ENCODE data around the gene ATP6V1G2.
"Not testable (repeated sequence)": the region's sequence is repeated elsewhere in the genome, so short reads cannot be mapped to it uniquely, and the experiment has no call there.

The ATP6V1G2 gene

DNA sequence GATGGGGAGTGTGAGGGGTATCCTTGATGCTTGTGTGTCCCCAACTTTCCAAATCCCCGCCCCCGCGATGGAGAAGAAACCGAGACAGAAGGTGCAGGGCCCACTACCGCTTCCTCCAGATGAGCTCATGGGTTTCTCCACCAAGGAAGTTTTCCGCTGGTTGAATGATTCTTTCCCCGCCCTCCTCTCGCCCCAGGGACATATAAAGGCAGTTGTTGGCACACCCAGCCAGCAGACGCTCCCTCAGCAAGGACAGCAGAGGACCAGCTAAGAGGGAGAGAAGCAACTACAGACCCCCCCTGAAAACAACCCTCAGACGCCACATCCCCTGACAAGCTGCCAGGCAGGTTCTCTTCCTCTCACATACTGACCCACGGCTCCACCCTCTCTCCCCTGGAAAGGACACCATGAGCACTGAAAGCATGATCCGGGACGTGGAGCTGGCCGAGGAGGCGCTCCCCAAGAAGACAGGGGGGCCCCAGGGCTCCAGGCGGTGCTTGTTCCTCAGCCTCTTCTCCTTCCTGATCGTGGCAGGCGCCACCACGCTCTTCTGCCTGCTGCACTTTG, 29.0 kb upstream of the ATP6V1G2 start, which contains the start of gene TNF:
Gene TNF, plus strand, starts transcription at position 231 of the 567 bp plus-strand sequence. Its CDS starts 177 bp downstream, at position 408.
- no peak for DNase-seq

DNA sequence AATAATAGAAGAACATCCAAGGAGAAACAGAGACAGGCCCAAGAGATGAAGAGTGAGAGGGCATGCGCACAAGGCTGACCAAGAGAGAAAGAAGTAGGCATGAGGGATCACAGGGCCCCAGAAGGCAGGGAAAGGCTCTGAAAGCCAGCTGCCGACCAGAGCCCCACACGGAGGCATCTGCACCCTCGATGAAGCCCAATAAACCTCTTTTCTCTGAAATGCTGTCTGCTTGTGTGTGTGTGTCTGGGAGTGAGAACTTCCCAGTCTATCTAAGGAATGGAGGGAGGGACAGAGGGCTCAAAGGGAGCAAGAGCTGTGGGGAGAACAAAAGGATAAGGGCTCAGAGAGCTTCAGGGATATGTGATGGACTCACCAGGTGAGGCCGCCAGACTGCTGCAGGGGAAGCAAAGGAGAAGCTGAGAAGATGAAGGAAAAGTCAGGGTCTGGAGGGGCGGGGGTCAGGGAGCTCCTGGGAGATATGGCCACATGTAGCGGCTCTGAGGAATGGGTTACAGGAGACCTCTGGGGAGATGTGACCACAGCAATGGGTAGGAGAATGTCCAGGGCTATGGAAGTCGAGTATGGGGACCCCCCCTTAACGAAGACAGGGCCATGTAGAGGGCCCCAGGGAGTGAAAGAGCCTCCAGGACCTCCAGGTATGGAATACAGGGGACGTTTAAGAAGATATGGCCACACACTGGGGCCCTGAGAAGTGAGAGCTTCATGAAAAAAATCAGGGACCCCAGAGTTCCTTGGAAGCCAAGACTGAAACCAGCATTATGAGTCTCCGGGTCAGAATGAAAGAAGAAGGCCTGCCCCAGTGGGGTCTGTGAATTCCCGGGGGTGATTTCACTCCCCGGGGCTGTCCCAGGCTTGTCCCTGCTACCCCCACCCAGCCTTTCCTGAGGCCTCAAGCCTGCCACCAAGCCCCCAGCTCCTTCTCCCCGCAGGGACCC, 28.0 kb upstream of the ATP6V1G2 start:
- no peak for DNase-seq

DNA sequence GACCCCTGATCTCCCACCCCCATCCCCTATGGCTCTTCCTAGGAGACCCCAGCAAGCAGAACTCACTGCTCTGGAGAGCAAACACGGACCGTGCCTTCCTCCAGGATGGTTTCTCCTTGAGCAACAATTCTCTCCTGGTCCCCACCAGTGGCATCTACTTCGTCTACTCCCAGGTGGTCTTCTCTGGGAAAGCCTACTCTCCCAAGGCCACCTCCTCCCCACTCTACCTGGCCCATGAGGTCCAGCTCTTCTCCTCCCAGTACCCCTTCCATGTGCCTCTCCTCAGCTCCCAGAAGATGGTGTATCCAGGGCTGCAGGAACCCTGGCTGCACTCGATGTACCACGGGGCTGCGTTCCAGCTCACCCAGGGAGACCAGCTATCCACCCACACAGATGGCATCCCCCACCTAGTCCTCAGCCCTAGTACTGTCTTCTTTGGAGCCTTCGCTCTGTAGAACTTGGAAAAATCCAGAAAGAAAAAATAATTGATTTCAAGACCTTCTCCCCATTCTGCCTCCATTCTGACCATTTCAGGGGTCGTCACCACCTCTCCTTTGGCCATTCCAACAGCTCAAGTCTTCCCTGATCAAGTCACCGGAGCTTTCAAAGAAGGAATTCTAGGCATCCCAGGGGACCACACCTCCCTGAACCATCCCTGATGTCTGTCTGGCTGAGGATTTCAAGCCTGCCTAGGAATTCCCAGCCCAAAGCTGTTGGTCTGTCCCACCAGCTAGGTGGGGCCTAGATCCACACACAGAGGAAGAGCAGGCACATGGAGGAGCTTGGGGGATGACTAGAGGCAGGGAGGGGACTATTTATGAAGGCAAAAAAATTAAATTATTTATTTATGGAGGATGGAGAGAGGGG, 27.1 kb upstream of the ATP6V1G2 start:
- DNase-seq = no peak

DNA sequence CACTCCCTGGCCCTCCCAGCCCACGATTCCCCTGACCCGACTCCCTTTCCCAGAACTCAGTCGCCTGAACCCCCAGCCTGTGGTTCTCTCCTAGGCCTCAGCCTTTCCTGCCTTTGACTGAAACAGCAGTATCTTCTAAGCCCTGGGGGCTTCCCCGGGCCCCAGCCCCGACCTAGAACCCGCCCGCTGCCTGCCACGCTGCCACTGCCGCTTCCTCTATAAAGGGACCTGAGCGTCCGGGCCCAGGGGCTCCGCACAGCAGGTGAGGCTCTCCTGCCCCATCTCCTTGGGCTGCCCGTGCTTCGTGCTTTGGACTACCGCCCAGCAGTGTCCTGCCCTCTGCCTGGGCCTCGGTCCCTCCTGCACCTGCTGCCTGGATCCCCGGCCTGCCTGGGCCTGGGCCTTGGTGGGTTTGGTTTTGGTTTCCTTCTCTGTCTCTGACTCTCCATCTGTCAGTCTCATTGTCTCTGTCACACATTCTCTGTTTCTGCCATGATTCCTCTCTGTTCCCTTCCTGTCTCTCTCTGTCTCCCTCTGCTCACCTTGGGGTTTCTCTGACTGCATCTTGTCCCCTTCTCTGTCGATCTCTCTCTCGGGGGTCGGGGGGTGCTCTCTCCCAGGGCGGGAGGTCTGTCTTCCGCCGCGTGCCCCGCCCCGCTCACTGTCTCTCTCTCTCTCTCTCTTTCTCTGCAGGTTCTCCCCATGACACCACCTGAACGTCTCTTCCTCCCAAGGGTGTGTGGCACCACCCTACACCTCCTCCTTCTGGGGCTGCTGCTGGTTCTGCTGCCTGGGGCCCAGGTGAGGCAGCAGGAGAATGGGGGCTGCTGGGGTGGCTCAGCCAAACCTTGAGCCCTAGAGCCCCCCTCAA, 25.9 kb upstream of the ATP6V1G2 start, which contains the start of gene LTA:
Gene LTA, plus strand, starts transcription at position 249 of the 871 bp plus-strand sequence. Its CDS starts 454 bp downstream, at position 703.
- DNase-seq = no peak

DNA sequence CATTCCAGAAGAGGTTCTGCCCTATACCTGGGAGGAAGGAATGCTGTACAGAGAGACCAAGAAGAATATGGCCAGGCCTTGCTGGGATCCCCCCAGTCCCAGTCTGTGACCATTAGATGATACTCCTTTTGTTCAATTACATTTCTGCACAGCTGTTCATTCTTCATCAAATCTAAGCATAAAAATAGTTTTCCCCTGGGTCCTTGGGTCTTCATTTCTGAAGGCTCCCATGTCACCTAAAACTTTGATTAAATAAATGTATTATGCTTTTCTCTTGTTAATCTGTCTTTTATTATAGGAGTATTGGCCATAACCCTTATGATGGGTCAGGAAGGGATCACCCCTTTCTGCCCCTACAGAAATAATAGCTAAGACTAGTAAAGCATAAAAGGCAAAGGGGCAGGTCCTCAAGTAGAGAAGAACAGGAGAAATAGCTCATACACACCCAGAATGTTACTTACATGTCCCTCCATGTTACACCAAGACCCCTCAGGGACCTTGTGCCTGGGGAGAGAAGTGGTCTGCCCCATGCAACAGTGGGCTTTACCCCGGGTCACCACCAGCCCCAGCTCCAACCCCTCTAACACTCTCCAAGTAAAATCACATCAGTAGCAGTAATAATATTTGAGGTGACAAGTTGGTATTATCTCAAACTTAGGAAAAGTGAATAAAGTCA, 23.6 kb upstream of the ATP6V1G2 start:
- DNase-seq = no peak

DNA sequence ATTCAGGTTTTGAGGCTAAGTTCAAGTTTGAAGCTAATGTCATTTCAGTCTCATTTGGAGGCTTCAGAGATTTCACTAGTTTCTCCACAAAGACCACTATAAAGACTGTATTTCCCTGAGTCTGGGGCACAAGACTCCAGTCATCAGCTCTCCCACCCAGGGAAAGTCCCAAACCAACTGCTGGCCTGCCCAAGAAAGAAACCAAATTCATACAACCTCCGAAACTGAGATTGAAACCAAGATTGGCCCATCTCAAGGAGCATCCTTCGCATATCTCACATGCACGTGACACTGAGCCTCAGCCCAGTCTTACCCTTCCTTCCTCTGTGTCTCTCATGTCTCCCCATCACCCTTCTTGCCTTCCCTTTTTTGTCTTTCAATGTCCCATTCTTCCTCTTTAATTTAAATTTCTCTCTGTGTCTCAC, 22.1 kb upstream of the ATP6V1G2 start:
- DNase-seq = no peak

DNA sequence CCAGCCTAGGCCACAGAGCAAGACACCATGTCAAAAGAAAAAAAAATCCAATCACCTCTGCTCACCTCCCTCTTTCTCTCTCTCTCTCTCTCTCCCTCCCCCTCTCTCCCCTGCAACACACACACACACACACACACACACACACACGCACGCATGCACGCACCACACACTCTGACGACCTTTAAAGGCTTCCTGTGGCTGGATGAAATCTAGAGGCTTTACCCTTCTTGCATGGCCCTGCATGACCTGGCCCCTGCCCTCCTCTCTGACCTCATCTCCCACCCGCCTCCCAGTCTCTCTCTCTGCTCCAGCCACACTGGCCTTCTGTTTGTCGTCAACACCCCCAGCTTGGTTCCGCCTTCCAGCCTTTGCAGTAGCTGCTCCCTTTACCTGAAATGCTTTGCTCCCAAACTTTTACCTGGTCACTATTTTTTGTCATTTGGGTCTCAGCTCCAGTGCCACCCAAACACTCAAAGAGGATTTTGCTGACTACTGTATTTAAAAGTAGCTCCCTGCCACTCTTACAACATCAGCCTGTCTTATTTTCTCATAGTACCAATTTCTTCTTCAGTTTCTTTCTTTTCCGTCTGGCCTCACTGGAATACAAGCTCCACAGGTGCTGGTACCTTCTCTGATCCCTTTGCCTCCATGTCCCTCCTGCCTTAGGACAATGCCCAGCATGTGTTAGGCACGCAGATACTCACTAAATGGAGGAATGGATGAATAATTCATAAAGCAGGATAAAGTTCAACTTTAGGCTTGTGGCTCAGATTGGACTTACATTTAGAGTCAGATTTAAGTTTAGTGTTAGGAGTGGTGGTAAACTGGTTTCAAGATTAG, 21.3 kb upstream of the ATP6V1G2 start:
- no peak for DNase-seq

DNA sequence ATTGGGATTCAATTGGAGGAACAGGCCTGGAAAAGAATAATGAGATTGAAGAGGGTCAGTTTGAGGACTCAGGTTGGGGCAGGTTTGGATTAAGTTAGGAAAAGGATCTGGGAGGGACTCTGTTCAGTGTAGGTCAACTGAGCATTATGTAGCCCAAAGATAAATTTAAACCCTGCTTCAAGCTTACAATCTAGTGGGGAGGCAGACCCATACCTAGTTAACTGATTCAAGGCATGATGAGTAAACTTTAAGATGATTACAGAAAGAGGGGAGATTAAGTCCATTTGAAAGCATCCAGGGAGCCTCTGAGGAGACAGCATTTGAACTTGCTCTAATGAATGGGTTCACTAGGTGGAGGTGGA, 14.3 kb upstream of the ATP6V1G2 start:
- DNase-seq = no peak

DNA sequence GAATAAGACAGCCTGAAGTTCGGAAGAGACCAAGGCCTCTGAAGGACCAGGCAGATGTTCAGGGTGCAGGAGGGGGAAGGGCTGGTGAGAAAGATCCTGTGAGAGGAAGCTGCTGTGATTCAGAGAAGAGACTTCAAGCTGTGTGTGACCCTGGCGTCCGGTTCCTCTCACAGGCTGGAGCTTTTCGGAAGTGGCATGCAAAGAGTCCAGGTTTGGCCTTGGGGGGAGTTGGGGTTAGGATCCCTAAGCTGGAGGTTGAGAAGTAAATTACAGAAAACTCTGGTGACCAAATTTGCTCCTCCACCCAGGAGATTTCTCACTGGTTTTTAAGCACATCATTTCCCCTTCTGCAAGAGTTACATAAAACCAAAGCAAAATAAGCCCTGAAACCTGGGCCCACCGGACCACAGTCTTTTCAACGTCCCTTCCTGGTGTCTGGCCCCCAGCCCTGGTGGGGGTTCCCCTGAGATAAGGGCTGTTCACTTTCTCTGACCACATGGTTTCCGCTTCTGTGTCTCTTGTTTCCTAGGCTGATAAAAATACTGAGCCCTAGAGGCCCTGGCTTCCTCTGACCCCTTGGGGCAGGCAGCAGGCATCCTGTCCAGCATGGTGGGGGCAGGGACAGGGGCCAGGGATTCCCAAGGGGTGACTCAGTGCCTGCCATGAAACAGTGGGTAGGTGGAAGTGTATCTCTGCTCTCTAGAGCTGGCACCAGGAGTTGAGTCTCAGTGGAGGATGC, 13.7 kb upstream of the ATP6V1G2 start:
- no peak for DNase-seq

DNA sequence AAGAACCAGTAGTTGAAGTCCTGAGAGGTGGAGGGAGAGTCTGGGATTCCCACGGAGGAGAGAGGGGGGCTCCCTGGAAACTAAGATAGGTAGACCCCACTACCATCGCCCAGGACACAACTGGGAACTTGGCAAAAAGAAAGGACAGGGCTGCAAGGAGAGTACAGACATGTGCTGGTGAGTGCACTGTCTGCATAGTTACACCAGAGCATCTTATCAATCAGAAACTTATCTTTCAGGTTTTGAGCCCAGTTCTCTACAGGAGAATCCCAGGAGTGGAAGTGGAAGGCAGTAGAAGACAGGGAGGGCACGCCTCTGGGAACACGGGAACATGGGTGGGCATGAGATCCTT, 13.2 kb upstream of the ATP6V1G2 start:
- DNase-seq = no peak

DNA sequence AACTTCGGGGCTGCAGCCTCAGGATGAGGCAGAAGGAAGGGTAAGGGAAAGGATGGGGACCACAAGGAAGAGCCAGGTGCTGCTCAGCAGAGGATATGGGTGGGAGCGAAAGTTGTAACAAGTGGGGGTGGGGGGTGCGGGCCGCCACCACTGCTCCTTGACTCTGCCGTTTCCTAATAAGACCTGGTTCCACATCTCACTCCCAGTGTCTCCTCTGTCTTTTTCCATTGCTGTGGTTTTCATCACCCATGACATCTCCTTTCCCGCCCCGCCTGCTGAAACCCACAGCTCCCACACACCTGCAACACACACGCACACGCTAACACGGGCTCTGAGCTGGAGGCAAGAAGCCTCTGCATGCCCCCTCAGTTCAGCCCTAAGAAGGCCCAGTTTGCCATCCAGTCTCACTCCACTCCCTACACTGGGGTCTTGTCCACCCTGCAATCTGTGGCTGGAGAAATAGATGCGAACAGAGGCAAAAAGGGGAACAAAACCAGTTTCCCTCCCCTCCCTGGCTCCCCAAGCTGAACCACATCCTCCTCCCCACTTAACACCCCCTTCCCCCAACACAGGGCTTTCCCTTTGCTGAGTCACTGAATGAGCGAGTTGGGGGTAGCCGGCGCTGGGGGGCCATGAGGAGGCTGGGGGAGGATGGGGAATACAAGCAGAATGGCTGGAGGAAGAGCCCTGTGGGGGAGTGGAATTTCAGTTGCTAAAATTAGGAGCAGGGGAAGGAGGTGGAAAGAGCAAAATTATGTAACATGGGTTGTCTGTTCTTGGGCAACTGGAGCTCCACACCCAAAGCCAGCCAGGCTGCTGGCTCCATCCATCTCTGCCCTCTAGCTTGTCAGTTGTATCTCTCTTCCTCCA, 12.5 kb upstream of the ATP6V1G2 start:
- DNase-seq = no peak

DNA sequence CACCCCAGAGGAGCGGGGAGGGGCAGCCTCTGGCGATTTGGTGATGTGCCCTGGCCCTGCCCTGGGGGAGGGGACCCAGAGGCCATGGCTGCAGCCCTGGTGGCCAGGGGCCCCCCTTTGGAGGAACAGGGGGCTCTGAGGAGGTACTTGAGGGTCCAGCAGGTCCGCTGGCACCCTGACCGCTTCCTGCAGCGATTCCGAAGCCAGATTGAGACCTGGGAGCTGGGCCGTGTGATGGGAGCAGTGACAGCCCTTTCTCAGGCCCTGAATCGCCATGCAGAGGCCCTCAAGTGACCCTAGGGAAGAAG, 11.9 kb upstream of the ATP6V1G2 start:
- DNase-seq = no peak

DNA sequence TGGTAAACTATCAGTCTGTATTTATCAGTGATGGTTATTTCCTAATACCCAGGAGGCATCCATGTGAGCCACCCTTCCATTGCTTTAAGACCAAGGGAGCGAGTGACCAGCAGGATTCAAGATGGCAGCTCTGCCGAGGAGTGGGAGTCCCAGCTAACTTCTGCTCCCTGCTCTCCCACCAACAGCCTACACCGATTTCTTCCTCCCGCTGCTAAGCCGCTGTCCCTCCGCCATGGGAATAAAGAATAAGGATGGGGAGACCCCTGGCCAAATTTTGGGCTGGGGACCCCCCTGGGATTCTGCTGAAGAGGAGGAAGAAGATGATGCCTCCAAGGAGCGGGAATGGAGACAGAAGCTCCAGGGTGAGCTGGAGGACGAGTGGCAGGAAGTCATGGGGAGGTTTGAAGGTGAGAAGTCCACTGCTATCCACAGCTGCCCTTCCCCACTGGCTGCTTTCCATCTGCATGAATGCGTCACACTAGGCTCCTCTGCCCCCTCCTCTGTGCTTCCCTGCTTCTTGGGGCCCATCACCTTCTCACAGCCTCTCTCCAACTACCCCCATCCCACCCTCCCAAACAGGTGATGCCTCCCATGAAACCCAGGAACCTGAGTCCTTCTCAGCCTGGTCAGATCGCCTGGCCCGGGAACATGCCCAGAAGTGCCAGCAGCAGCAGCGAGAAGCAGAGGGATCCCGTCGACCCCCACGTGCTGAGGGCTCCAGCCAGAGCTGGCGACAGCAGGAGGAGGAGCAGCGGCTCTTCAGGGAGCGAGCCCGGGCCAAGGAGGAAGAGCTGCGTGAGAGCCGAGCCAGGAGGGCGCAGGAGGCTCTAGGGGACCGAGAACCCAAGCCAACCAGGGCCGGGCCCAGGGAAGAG, 11.3 kb upstream of the ATP6V1G2 start:
- no peak for DNase-seq

DNA sequence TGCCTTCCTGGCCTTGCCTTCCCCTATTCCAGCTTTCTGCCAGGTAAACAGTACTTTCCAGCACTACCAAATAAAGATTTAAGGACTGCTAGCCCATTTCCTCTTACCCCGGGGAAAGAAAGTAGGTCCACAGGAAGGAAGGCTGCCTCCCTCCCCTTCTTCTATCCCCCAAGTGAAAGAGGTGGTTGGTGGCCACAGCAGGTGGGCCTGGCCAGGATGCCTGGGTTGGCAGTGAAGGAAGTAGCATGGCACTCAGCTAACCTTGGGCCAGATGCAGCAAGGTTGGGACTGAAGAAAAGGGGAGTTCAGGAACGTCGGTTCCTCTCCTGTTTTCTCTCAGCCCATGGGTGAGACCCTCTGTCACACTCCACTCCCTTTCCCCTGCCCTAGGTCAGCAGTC, 9.9 kb upstream of the ATP6V1G2 start:
- DNase-seq = no peak

DNA sequence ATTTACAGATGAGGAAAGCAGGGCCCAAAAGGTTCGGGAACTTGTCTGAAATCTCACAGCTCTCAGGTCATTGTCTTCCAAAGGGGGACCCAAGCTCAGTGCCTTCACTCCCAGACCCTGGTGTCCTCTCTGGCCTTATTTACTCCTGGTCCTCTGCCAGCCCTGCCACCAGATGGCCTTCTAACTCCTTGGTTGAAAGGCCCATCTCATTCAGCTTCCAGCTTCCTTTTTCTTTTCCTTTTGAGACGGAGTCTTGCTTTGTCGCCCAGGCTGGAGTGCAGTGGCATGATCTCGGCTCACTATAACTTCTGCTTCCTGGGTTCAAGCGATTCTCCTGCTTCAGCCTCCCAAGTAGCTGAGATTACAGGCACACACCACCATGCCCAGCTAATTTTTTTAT, 5.0 kb upstream of the ATP6V1G2 start:
- DNase-seq = not testable (repeated sequence)

DNA sequence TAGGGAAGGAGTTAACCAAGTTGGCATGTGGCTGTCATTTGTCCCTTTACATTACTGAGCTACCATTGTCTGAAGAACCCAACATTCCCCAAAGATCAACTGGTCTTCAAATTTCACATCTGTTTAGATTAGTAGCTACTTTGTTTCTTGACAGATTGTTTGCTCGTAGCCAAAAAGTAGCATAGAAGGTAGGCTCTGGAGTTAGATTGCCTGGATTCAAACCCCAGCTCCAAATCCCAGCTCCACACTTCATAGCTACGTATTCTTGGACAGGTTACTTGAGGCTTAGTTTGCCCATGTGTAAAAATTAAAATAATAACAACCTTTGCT, 2.1 kb upstream of the ATP6V1G2 start:
- DNase-seq = no peak

DNA sequence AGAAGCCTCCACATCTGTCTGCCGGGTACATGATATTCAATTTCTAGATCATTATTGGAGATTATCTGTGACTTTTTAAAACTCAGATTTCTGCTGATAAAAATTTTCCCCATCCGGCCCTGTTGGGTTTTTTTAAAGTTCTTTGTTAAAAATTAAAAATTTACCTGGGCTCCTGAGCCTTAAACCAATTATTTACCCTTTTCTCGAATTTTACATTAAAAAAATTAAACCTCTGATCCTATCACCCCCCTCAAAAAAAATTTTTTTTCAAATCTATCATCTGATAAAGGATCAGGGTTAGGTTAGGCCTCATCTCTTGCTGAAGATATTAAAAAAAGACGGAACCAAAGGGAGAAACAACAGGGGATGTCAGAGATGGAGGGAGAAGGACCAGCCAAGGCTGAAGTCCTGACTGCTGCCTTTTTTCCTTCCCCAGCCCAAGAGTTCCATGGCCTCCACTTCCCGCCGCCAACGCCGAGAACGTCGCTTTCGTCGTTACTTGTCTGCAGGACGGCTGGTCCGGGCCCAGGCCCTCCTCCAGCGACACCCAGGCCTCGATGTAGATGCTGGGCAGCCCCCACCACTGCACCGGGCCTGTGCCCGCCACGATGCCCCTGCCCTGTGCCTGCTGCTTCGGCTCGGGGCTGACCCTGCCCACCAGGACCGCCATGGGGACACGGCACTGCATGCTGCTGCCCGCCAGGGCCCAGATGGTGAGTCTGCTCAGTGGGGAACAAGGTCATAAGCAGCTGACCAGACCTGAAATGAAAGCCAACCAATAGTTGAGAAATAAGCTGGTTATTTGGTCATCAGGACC, 1.5 kb upstream of the ATP6V1G2 start:
- DNase-seq = no peak
